Stimulated activated naive CD4-positive, alpha-beta T cell (primary cell): Measurements from ENCODE around the gene PHC2.

Experiments
- DNase-seq, 6 experiments: peaks; one replicate each; lab custom pipeline; 2025; lab: John Stamatoyannopoulos, UW

The PHC2 gene

DNA sequence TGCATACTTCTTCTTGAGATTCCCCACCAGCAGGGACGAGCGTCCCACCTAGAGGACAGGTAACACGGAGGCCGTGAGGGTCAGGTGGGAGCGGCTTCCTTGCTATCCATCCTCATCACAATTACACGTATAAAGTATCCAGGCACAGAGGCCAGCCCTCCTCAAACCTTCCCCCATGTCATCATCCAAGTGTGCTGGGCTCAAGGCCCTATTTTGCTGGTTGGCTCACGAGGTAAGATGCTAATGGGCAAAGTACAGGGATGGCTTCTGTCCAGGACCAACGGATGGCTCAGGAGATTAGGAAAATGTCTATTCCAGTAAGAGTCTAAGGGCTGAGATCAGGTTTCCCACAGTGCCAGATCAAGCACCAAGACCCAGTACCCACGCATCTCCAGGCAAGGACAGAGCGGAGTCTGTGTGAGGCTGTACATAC lies 98.5 kb downstream of the PHC2 start:
- DNase-seq = no peak

DNA sequence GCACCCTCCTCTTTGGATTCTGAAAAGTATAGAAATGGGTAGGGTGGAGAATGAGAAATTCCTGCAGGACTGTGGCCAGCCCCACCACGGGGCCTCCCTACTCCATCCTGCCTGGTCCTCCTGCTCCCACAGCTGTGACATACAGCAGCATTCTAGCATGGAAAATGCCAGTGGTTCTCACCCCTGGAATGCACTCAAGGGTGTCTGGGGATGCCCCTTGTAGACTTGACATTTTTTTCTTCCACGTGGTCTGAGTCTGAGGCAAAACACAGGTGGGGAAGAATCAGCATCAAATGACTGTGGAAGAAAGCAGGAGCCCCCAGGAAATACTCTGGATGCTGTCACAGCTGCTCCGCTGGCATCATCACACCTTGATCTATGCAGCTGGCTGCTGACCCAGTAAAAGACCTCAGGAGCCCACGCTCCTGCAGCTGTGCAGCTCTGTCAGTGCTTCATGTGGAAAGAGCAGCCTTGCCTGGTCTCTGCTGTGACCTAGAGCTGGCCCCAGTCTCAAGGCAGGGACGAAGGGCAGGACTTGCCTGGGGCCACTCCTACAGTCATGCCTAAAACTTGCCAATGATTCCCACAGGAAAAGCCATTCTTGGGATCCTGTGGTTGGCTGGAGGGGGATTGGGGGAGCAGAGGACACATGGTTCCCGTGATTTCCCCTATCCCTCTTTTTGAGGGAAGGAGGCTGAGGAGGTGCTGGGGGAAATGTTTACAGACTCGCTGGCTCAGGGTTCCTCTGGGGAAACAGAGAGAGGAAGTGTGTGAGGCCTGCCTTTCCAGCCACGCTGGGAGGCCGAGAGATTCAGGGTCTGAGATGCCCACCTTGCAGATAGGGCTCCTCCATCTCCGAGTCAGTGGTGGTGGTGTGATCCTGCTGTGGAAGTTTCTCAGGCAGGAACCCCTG lies 99.2 kb downstream of the PHC2 start:
- no peak for DNase-seq

DNA sequence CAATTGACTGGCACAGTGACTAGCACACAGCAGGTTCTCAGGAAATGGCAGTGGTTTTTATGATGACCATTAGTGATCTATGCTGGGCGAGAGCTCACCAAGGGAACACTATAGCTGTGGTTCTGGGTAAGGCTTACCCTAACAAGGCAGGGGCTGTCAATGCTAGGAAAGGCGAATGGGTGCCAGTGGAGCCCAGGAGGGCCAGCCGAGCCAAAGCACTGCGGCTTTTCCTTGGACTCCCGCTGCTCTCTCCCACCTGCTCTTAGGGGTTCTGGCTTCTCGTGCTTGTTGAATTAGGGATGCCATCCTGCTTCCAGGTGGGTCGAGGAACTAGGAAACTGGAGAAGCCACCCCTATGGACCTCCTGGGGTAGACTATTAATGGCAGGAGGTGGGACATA lies 100.0 kb downstream of the PHC2 start:
- DNase-seq = no peak

DNA sequence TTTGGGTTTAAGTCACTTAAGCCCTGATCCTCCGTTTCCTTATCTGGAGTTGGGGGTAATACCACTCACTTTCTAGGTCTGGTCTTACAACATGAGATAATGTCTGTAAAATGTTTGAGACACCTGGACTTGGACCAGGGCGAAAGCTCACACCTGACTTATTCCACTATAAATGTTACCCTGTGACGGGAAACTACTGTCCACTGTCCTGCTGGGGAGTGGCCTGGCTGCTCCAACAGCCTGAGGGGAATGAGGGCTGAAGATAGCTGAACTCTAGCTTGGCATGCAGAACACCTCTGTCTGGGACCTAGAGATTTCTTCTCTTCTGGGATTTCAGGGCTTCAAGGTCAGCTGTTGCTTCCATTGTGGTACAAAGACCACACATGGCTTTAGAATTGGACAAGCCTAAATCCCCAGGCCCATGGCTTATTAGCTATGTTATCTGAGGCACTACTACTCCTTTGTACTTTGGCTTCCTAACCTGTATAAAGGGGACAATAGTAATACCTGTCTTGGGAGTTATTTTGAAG lies 100.5 kb downstream of the PHC2 start:
- DNase-seq = no peak

DNA sequence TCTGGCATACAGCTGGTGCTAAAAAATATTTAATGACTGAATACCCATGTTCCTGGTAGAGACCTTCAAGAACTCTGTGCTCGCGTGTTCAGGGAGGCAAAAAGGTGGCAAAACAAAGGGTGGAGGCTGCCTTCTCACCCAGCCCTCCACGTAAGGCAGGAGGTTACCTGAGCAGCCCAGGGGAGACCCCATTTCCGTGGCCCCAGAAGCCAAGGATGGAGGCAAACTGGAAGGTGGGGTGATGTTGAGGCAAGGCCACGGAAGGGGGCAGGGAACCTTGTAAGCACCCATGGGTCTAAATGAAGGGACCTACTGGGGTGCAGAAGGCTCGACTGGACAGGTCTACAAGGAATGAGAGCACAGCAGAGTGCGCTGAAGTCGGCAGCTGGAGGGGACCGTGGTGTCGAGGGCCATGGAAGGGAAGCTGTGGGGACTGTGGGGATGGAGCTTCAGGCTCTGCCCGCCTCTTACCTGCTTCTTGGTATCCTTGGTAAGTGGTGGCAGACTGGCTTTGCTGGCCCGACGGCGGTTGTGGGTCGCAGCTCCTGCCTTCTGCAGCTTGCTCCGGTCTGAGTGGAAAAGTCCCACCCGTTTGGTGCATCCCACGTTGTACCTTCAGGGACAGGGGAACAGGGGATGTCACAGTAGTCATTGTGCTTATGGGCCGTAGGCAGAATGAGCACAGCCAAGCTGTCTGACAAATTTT lies 101.1 kb downstream of the PHC2 start:
- no peak for DNase-seq

DNA sequence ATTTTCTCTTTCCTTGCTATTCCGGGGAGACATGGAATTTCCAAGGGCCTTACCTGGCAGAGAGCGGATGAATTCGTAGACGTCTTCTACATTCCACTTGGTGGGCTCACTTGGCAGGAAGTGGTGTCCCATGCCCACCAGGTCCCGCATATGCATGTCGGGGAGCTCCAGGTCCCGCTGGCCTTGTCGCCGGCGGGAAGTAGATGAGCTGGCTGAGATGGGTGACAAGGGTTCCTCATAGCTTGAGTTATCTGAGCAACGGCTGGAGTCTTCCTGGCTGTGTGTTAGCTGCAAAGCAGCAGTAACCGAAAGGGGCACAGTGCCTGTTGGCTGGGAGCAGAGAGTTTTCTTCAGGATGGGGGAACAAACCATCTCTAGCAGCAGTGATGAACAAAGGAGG lies 102.1 kb downstream of the PHC2 start:
- no peak for DNase-seq

DNA sequence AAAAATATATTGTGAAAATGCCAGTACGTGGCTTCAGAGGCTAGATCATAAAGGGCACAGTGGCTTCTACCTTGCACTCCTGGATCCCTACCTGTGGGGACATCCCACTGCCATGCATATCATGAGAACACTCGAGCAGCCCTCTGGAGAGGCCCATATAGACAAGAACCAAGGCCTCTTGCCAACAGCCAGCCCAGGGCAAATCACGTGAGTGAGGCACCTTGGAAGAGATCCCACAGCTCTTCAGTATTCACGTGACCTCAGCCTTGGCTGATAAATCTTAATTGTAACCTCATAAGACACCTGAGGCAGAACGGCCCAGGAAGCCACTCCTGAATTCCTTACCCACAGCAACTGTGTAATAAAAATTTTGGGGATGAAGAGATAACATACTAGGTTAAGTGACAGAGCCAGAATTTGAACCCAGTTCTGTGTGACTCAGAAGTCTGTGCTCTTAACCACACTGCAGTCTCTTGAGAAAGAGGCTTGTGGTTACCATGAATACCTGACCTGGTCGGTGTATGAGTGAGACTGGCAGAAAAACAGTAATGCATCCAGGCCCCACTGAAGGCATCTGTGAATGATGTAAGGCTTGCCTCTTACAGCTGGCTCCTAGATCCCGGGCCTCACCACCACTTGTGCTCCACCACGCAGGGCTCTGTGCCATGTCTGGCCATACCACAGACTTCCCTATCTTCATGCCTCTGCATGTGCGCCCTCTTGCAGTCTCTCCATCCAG lies 103.1 kb downstream of the PHC2 start:
- no peak for DNase-seq

DNA sequence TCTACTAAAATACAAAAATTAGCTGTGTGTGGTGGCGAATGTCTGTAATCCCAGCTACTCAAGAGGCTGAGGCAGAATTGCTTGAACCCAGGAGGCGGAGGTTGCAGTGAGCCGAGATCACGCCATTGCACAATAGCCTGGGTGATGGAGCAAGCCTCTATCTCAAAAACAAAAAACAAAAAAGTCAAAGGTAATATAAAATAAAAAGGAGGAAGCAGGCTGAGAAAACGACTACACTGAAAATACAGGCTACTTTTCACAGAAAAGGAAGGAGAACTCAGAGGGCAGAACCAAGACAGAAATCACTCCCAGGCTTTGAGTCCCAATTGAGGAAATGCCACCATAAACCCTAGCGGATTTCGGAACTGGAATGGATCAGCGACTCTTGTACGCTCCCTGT lies 104.1 kb downstream of the PHC2 start:
- no peak for DNase-seq

DNA sequence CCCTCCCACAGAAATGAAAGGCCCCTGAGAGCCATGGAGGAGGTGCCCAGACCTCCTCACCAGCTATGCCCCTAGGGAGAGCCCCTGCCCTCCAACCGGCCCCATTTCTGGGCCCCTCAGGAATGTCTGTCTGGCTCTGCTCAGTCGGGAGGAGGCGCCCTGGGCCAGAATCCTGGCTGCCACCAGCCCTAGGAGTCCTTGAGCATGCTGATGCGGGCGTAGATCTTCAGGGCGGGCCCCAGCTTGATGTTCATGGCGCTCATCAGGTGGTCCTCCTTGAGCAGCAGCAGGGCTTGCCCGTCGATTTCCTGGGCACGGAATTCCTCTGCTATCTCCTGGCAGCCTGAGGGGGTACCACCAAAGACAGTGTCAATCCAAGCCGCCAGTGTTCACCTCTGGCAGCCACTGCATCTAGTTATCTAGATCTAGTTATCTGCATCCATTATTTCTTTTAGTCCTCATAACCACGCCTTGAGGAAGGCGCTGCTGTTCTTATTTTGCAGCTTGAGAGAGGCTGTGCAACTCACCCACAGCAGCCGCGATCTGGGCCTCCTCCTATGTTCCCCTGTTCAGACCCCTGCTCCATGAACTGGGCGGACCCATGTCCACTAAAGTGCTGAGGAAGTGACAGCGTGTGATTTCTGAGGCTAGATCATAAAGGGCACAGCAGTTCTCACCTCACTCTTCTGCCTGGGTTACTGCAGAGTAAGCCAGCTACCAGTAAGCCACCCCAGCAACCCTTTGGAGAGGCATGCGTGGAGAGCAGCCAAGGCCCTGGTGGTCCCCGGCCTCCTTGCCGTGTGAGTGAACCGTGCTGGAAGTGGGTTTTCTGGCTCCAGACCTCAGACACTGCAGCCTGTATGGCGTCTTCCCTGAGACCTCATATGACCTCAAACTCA lies 106.0 kb downstream of the PHC2 start:
- no peak for DNase-seq

DNA sequence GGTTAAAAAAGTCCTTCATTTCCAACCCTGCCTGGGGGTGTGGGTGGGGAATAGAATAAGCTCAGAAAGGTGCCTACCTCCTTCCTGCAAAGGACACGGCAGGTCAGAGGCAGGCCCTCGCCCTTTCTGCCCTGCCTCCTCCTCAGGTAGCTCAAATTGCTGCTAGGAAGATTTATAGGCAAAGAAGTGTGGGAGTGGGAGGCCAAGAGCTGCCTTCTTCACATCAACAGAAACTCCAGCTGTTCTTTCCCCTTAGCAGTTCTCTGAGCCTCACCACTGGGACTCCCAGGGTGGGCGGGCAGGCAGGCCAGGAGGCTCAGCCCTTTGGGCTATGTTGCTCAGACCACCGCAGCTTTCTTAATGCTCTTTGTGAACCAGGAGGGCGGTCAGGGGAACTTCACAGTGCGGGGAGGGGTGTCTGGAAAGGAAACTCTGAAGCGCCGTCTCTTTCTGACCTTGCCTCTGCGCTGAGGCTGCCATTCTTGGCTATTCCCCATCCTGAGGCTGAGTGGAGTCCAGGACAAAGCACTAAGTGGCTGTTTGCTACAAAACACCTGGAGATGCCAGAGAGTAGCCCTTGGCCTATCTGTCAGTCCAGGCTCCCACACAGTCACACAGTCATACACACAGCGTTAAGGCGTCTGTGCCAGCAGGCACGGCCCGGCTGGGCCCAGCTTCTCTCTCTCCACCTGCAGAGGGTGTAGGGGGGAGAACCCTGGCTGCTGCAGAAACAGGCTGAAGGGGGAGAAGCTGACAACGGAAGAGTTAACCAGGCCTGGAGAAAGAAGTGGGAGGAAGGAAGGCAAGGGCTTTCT lies 107.0 kb downstream of the PHC2 start:
- no peak for DNase-seq

DNA sequence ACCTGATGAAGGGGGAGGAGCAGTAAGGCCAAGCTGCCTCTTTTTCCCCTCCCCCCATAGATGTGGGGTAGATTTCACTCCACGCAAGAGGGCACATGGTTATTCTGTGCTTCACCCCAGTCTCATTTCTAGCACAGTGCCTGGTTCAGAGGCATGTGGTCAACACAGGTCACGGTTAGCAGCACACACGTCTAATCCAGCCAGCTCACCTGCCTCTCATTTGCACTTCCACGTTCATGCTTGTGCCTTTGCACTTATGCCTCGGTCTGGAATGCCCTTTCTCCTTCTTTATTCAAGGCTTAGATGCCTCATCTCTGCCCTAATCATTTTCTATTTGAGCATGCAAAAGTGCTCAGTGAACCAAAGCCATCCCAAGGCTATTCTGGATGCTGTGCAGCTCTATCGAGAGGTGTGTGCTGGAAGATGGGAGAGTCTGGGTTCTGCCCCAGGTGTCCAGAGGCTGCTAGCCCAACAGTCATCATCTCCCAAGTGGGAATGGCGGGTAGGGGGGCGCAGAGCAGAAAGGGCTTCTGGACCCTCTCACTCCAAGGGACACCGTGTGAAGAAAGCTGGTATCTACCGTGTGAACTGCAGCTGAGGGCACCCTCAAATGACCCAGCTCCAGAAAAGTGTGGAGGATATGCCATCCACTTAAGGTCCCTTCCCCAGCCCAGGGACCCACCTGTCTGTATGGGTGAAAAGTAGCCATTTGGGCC lies 107.9 kb downstream of the PHC2 start:
- DNase-seq = no peak

DNA sequence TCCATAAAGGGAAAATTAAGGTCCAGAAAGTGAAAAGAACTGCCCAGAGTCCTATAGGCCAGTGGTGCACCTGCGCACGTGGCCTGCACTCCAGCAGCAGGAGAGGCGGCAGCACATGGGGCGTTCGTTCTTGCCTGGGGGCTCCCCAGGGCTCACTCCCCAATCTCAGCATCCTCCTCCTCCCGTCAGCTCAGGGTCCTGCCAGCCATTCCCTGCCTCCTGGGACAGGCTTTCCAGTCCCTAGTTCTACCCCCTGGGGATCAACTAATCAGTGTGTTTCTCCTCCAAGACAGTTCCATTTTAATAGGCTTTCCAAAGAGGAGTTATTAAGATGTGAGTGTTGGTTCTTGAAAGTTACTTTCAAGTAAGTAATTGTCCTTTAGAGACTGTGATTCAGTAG lies 108.8 kb downstream of the PHC2 start:
- DNase-seq = no peak

DNA sequence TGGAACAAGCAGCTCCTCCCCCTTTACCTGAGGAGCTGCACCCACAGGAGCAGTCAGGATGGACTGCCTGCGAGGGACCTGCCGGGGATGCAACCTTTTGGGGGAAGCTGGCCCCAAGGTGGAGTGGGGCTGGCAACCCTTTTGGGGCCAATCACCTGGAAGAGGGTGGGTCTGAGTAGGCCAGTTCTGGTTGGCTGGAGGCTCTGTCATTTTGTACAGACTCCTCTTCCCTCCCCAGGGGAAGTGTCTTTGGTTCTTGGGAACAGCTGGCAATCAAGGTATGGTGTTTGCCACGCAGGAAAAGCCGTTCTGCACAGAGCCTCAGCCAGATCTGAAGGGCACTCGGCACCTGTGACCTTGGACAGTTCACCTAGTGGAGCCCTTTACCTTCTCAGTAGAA lies 109.7 kb downstream of the PHC2 start:
- no peak for DNase-seq

DNA sequence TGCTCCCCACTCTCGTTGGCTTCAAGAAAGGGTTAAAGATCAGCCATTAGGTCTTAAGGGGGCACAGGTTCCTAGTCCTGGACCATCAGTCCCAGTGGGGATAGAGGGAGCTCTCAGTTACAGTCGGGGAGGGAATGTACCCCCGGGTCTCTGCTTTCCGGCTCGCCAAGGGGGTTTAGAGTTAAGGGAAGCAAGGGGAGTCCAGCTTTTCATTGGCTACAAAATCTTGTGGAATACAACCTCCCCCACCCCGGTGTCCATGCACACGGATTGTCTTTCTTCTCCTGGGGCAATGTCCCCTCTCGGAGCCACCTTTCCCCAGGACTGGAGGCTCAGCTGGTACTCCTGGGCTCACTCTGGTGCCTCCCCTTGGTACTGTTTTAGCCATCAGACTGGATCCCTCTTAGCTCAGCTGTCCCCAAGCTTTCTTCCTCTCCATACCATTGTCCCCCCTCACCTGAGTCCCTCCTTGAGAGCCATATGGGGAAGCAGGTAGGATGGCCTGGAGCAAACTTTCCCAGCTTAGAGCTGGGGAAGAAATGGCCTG lies 110.2 kb downstream of the PHC2 start, which contains the start of gene A3GALT2:
Gene A3GALT2, minus strand, starts transcription at position 480 of the 547 bp plus-strand sequence. Its CDS starts 0 bp downstream, at position 480.
- DNase-seq = no peak

DNA sequence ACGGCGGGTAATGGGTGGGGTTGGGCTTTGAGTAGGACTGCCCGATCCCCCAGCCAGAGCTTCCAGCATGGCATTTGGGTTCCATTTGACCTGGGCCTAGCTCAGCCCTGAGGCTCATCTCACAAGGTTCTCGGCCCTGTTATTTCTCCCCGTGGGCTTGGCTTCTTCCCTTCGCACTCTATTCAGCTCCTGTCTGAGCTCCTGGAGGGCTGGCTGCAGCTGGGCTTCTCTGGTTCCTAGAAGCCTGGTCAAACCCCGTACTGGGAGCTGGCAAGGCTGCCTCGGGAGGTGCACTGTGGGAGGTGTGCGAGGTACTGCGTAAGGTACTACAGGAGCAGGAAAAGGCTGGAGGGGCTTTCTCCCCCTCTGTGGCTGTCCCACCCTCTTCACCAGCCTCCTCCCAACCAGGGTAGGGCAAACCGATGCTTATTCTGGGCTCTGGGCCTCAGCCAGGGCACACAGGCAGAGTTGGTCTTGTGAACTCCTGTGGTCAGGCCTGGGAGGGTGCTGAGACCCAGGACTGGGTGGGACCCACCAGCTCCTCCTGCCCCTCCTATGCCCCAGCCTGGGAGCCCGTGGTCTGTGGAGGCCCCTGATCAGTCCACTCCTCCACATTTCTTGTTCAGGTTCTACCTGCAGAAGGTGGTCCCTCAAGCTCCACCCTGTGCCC lies 110.8 kb downstream of the PHC2 start:
- no peak for DNase-seq

DNA sequence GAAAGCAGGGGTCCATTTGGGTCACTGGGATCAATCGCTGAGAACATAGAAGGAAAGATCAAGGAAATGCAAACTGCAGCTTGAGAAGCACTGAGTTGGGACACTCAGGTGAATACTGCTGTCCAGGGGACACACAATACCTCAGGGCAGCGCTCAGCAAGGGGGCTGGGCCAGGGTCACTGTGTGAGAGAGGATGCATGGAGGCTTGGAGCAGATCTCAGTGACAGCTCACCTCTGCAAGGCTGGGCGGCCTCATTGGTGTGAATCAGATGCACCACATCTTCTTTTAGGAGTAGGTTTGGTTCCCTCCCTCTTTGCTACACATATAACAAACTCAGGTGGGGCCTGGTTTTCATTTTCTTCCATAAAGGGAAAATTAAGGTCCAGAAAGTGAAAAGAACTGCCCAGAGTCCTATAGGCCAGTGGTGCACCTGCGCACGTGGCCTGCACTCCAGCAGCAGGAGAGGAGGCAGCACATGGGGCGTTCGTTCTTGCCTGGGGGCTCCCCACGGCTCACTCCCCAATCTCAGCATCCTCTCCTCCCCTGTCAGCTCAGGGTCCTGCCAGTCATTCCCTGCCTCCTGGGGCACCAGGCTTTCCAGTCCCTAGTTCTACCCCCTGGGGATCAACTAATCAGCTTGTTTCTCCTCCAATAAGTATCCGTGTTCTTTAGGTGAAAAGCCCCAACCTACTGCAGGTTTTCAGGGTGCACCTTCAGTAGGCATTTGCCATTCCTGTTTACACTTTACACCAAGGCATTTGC lies 111.5 kb downstream of the PHC2 start:
- DNase-seq = no peak

DNA sequence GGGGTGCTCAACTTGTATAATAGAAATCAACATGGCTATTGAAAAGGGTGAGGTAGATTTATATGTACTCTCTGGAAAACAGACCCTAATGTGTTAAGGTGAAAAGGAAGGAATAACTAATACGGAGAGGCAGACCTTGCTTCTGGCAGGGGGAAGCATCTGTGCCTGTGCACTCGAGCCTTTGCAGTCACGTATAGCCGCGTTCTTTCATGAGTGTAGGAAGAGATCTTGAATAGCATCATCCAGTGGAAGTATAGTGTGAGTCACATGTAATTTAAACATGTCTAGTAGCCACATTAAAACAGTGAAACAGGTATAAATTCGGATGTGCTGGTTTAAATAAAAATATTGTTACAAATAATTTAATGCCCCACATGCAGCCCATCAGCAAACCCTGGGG lies 112.9 kb downstream of the PHC2 start:
- no peak for DNase-seq

DNA sequence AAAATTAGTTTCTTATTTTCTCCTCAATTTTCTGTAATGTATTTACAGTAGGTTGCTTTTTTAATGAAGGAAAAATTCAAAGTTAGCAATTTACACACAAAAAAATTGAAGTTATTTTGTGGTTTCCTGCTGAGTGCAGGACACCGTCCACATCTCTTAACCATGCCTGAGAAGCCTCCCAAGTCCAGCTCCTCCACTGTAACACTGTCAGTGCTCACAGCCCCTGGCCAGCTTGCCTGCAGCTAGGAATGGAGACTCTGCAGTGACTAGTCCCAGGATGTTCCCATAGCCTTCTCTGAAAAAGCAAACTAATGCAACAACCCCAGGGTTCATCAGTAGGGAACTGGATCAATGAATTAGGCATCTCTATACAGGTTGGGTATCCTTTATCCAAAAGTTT lies 113.5 kb downstream of the PHC2 start:
- DNase-seq = no peak
